GM19395 (cell line): Measurements from ENCODE around the gene RNPEPL1.

Experiments used
- ATAC-seq: cut with Tn5 transposase; IDR thresholded peaks from one replicate; pipeline ENCODE4 v1.9.1; 2021; ENCODE audit warnings: mild to moderate bottlenecking, moderate library complexity; ENCODE audit not compliant: unreplicated experiment

Gene RNPEPL1

DNA sequence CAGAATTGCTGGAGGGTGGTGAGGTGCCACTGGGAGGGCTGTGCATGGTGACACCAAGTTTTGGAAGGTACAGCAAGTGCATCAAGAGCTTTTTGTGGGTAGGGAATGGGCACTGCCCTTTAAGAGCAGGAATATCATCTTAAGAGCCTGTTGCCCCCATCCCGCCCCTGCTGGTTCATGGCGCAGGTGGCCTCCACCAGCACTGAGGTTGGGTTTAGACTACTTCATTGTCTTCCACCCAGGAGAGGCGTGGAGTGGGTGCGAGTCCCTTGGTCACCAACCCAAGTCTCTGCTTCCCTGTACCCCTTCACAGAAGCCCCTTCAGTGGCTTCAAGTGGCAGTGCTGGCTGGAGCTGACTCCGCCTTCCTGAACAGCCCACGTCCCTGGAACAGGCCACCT is 7.8 kb downstream of the RNPEPL1 start:
- no peak for ATAC-seq

DNA sequence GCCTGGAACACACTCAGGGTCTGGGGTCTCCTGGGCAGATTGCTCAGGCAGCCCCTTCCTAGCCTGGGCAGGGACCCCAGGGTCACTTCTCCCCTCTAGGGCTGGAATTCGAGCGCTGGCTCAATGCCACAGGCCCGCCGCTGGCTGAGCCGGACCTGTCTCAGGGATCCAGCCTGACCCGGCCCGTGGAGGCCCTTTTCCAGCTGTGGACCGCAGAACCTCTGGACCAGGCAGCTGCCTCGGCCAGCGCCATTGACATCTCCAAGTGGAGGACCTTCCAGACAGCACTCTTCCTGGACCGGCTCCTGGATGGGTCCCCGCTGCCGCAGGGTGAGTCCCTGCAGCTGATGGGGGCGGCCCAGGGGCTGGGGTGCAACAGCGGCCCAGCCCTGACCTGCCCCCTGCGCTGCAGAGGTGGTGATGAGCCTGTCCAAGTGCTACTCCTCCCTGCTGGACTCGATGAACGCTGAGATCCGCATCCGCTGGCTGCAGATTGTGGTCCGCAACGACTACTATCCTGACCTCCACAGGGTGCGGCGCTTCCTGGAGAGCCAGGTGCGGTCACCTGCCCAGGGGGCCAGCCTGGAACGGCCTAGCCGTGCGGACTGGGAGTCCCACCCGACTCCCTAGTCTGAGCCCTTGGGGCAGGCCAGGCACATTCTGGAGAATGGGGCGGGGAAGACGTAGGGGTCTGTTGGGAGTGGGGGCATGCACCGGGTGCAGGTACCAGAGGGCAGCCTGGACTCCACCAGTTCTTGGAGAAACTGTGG is 8.3 kb downstream of the RNPEPL1 start:
- no peak for ATAC-seq

DNA sequence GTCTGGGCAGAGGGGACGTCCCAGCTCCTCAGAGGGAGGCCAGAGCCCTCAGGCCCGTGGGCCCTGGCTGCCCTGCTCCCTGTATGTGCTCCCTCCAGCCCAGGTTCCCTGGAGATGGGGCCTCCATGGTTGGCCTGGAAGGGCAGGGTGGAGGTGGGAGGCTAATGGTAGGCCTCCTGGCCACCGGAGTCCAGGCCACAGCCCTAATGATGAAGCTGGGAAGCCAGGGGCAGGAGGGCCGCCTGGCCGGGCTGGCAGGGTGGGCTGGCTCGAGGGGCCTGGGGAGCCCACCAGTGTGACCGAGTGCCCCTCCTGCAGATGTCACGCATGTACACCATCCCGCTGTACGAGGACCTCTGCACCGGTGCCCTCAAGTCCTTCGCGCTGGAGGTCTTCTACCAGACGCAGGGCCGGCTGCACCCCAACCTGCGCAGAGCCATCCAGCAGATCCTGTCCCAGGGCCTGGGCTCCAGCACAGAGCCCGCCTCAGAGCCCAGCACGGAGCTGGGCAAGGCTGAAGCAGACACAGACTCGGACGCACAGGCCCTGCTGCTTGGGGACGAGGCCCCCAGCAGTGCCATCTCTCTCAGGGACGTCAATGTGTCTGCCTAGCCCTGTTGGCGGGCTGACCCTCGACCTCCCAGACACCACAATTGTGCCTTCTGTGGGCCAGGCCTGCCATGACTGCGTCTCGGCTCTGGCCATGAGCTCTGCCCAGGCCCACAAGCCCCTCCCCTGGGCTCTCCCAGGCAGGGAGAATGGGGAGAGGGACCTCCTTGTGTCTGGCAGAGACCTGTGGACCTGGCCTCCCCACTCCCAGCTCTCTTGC is 9.2 kb downstream of the RNPEPL1 start:
- no peak for ATAC-seq

DNA sequence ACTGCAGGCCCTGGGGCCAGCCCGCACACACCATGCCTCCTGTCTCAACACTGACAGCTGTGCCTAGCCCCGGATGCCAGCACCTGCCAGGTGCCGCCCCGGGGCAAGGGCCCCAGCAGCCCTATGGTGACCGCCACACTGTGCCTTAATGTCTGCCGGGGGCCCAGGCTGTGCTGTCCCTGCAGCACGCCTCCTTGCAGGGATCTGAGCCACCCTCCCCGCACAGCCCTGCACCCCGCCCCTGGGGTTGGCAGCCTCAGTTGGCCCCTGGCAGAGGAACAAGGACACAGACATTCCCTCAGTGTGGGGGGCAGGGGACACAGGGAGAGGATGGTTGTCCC is 9.8 kb downstream of the RNPEPL1 start:
- ATAC-seq: no peak

DNA sequence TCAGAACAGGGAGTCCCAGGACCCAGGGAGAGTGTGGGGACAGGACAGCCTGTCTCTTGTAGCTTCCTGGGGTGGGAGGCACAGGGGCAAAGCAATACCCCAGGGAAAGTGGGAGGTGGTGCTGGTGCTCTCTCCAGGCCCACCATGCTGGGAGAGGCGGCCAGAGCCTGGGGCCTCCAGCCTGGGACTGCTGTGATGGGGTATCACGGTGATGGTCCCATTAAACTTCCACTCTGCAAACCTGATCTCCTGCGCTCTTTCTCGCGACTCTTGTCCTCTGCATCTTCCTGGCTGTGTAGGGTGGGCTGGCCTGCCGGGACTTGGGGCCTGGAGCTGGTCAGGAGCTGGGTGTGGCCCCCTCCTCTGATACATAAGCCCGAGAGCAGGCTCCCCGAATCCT is 10.2 kb downstream of the RNPEPL1 start:
- no peak for ATAC-seq

DNA sequence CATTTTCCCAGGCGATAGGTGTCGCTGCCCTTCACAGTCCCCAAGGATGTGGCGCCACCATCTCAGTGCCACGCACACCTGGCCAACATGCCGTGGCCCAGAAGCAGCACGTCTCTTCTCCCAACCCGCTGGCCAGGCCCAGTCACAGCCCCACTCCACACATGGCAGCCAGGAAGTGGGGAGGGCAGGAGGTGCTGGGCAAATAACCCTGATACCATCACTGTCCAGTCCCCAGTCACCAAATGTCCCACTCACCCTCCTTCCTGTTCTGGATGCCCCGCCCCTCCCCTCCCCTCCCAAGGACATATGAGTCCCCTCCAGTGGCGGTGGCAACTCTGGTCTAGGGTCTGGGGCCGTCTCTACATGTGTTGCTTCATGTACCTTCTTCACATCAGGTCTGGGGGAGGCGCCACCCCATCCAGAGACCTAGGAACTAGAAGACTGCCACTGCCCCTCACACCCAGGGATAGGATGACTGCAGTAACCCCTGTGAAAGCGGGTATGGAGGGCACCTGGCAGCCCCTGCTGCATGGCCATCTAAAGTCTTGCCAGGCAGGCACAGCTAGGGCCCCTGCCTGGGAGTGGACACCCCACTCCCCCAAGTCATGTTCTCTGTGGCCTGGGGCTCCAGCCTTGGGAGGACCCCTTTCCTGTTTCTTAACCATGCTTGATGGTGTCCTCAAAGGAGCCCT is 10.9 kb downstream of the RNPEPL1 start:
- ATAC-seq: no peak

DNA sequence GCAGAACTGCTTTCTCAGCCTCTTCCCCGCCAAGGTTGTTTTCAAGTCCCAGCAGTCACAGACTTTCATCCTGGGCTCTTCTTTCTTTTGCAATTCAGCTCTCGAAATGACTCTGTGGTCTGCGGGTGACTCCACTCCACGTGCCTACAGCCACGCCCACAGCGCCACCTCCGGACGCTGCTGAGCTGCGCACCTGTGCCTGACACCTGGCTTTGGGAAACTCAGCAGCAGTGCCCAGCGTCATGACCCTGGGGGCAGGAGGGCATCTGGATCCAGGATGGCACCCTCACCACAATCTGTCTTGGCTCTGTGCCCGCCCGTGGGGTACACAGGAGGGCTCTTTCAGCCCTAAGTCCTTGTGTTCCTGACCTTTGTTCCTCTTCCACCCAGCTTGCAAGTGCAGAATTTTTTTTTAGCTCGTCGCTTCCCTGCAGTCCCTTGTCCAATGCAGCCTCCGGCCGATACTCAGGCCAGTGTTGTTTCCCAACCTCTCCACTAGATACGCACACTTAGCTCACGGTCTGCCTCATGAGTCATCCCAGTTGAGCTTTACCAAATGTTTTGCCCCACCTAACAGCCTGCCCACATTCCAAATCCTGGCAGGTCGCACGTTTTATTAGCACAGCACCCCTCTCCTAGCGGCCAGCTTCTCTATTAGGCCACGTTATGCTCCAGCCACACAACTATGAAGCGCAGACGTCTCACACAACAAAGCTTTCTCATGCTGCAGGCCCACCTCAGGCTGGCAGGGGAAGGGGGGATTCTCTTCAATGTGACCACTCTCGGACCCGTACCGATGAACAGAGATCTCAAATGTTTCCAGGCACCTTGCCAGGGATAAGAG is 11.7 kb downstream of the RNPEPL1 start:
- no peak for ATAC-seq

DNA sequence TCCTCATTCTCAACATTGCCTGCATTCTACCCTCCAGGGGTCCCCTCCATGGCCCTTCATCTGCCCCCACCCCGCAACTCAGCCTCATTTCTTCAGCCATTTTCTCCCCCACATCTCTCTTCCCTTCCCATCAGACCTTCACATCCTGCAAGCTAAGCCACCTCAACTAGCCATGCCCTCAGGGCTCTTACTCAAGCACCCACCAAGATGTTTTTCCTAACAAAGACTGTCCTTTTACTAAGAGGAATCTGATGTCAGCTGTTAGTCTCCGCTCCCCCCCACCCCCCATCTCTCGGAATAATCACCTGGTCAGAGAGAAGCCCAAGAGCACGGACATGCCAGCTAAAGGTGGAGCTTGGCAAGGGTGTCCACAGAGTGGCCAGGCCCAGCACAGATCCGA is 13.5 kb downstream of the RNPEPL1 start:
- ATAC-seq: no peak

DNA sequence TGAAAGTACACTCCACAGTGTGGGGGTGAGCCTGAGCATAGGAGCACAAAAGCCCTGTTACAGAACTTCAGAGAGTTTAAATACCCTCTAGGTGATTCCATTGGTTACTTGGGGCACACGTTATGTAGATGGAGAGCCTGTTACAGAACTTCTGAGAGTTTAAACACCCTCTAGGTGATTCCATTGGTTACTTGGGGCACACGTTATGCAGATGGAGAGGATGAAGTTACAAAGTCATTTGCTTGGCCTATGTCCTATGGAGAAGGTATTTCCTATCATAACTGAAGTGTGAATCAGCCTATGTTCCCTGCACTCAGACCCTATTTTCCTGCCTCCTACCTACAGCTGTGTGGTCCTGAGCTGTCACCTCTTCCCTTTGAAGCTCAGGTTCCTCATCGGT is 14.5 kb downstream of the RNPEPL1 start:
- ATAC-seq: no peak

DNA sequence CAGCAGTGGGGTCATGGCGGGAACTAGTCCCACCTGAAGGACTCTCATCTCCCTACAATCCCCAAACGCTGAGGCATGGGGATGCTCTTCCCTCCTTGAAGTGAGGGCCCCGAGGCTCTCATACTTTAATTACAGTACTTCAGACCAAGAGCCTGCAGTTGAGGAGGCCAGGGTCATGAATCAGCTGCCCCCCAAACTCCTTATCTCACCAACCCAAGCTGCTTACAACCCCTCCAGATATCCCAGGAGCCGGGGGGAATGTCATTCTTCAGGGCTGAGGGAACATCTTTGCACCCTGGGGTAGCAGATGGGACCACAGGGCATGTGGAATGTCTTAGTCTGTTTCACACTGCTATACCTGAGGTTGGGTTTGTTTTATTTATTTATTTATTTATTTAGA is 15.5 kb downstream of the RNPEPL1 start:
- no peak for ATAC-seq

DNA sequence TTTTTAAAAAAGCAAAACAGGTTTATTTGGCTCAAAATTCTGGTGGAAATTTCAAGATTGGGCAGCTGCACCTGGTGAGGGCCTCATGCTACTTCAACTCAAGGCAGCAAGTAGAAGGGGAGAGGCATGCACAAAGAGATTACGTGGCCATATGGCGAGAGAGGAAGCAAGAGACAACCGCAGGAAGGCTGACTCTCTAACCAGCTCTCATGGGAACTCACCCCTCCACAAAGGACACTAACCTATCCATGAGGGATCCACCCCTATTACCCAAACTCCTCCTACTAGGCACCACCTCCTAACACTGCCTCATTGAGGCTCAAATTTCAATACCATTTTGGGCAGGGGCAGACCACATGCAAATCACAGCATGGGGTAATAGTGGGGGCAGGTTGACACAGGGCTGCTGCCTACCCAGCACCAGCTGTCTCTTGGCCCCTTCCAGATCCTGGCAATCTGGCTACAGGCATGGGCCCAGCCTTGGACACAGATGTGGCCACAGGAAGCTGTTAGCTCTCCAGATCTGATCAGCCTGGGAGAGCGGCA is 16.3 kb downstream of the RNPEPL1 start:
- ATAC-seq: peak; percentile 59

DNA sequence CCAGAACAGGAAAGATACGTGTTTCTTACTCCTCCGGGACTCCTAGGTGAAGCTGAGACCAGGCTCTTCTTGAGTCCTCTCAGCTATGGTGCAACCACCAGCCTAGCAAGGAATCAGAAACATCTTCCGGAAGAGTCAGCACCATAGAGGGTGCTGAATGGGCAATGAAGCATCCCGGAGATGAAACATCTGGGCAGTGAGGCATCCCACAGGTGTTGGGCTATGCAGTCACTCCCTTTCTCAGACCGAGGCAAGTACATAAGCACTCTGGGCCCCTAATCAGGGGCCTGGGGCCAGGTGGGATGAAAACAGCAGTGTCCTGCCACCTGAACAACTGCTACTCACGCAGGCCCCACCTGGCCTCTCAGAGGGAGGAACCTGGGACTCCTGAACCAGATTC is 16.8 kb downstream of the RNPEPL1 start:
- peak; percentile 33 for ATAC-seq

DNA sequence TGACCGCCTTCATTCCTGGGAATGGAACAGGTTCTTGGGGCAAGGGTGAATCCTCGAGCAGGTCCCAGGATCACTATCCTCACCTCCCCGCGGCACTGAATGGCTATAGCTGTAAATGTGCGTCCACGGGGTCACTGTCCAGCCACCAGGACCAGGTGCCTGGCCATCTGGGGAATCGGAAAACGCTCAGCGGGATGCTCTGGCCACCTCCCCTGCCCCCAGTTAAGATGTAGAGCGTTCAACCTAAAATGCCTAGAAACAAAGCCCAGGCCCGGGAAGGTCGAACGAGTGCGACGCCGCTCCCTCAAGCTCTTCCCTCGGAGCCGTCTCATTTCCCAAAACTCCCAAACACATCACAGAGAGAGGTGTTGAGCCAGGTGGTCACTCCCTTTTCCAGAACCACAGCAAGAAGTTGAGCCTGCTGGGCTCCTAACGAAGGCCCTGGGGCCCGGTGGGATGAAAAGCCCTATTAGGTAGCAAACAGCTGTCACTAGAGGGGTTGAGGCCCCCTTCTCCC is 17.5 kb downstream of the RNPEPL1 start:
- ATAC-seq: no peak

DNA sequence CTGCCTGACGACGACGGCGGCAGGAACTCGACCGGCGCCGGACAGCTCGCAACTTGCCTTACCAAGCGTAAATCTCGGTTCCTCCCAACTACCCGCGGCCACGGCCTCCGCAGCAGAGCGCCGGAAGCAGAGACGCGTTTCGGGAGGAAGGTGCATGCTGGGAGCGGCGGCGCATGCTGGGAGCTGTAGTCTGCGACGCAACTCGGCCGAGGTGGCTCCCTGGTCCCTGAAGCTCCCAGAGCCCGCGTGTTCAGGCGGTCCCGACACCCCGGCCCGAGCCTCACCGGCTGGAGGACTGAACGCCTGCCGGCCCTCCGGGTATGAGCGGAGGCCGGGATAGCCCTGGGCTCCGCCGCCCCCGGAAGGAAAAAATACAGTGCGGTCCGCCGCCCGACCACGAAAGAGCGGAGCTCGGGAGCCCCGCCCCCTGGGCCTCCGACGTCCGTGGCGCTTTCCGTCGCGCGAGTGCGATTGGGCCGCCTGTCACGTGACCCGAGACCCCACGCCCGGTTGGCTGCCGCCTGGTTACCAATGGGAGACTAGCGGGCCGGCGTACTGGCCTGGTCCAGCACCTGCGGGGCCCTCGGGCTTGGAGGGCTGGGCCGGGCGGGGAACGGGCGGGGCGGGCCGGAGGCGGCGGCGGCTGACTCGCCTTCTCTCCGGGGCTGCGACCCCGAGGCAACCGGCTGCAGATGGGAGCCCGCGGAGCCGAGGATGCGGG is 18.1 kb downstream of the RNPEPL1 start, which contains the start of gene CAPN10:
CAPN10 (plus strand) TSS at position 537 of the 721 bp plus-strand sequence; CDS start at position 715, 178 bp downstream.
- ATAC-seq: peak; percentile 62

DNA sequence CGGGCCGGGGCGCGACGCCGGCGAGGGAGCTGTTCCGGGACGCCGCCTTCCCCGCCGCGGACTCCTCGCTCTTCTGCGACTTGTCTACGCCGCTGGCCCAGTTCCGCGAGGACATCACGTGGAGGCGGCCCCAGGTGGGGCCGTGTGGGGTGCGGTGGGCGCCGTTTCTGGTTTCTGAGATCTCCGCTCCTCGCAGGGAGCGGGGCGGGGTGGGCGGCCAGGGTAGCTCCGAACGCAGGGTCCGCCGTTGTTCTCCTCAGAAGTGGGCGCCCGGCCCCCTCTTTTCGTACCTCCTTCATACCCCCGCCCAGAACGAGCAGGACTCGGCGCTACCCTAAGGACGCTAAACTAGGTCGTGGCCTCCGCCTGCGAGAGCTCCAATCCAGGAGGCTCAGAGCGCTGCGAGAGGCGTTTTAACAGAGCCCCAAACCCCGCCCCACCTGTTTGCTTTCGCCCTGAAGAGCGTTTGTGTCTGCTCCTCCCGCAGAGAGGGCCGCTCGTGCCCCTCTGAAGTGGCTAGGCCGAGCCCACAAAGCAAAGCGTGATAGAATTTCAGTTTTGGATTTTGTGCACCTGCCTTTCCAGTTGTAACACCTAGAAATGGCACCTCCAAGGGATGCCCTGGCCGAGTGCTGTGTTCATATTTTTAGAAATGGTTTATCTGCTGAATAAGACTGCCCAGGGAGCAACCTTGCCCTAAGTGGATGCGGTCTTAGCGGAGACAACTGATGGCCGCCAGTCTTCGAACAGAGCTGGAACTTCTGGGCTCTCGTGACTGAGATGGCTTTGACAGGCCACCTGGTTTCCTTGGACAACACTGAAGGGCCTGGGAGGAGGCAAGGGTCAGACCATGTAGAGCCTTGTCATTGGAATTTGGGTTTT is 18.9 kb downstream of the RNPEPL1 start:
- ATAC-seq: peak; percentile 1

DNA sequence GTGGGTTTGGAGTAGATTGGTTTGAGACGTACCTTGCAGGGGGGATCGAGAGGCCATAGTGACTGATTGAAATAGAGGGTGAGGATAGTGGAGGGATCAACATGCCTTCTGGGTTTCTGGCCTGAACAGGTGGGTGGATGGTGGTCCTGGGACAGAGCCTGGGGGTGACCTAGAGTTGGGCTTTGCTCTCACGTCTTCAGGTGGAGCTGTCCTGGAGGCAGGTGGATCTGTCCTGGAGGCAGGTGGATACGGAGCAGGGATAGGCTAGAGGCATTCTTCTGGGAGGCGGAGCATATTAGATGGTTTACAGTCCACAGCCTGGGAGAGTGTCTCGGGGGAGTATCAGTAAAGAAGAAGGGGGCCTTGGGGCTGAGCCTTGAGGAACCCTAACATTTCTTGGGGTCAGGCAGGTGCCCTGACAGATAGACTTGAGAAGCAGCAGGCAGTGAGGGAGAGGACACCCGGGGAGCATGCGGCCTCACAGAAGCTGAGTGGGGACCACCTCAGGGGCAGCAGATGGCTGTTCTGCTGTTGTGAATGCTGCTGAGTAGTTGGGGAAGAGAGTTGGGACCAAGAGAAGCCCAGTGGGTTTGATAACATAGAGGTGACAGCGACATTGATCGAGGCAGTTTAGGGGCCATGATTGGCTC is 19.8 kb downstream of the RNPEPL1 start:
- ATAC-seq: no peak

DNA sequence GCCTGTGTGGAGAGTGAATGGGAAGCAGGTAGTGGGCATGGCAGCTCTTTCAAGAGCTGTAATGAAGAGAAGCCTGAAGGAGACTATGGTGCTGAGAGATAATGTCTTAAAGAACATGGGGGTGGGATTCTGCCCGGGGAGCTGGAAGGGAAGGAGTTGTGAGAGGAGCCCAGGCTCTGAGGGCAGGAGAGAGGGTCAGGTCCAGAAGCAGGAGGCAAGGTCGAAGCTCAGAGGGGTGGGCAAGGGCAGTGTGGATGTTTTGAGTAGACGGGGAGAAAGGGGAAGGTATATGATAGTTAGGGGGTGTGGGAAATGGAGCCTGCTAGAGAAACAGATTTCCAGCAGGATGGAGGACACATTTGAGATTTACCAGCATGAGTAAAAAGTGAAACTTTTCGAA is 20.4 kb downstream of the RNPEPL1 start:
- no peak for ATAC-seq

DNA sequence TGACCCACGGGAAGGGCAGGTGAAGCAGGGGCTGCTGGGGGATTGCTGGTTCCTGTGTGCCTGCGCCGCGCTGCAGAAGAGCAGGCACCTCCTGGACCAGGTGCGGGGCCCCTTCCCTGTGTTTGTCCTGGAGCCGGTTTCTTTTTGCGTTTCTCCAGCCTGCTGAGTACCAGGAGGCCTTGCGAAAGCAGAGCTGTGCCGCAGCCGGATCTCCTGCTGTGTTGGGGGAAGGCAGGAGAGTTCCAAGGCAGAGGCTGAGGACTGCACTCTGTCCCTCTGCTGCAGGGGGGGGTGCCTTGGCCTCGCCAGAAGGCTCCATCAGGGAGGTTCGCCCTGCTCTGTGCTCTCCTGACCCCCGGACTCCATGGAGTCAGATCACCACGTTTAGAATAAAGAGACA is 21.1 kb downstream of the RNPEPL1 start:
- ATAC-seq: no peak
